ENCODE data around the gene MIF.

The MIF gene

DNA sequence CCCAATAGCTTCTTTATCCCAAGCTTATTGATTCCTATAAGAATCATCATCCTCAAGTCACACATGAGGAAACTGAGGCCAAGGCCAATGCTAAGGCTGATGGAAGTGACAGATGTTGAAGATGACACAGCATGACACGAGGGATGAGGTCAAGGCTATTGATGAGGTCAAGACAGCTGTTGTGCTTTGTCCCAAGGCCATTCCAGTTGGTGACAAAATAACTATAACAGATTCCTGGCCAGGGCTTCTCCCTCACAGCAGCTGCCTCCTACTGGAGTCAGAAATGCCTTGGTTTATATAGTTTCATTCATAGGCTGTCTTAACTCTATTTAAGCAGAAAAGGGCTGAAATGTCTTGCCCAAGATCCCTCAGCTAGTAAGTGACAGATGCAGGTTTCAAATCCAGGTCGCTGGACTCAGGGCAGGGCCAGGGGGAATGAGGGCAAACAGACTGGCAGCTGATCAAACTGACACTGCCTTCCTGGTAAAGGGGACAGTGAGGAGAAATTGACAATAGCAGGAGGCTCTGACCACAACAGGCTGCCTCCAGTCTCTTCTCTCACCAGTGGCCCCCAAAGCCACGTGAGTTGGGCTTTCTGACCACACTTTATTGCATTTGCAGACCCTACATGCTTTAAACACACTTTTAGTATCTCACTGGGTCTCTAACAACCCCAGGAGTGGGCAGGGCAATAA is 16.5 kb downstream of the MIF start:
- no peak for TF ChIP-seq CTCF (IDR thresholded peaks at IDR 0.05)

- no peak for TF ChIP-seq CTCF (IDR thresholded peaks at IDR 0.05)
Measured at GRCh38 chr22:23911318-23911980, 17.3 kb downstream of the MIF start.

DNA sequence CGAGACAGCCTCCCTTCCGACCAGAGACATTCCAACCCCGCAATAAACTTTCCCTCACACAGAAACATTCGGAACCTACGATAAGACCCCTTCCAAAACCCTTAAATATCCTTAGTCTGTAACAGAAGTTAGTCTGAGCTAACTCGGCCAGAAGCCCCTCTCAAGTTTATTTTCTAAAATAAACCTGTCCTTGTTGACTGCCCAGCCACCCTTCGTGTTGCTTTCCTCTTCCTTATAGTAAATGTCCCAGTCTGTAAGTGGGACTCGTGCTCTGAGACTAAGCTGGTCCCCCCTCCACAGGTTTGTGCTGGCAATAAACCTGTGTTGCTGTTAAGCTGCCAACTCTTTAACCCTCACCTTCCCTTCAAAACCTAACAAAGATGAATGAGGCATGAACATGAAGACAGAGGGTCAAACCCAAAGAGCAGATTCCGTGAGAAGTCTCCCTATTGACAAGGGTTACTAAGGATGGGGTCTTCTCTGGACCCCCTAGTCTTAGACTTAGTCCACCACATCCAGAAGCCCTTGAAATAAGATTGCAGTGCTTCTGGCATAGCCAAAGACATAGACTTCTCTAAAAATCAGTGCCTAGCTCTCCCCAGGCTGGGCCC is 18.2 kb downstream of the MIF start:
- TF ChIP-seq CTCF (IDR thresholded peaks at IDR 0.05) = no peak

DNA sequence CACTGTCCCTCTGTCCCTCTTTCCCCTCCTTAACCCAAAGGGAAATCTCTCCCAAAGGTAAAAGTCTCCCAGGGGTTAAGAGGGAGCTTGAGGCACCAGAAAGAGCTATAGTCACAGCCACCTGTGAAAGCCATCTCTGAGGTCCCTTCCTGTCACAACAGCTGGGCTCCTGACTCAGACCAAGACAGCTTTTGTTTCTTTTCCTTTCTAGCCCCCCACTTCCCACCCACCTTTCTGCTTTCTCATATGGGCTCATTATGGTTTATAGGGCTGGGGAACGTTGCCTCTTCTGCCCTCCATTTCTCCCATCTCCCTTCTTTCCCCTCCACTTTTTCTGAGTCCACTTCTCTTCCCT is 19.1 kb downstream of the MIF start:
- no peak for TF ChIP-seq CTCF (IDR thresholded peaks at IDR 0.05)

GRCh38 chr22:23913661-23914353 is 19.6 kb downstream of the MIF start:
- no peak for TF ChIP-seq CTCF (IDR thresholded peaks at IDR 0.05)

DNA sequence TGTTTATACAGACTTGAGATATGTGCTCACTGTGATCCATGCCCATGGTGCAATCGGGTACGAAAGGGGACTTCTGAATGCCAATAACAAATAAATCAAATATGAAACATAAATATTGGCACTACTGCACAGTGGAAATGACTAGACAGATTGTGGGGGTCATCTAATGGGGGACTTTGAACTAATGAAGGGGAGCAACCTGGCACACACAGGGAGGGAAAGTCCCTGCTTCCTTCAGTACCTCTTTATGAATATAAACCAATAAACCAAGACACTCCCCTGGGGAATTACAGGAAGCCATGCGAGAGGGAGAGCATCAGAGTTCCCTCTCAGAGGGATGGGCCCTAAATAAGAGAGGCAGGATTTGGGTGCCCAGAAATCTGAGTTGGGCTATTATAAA is 21.1 kb downstream of the MIF start:
- no peak for TF ChIP-seq CTCF (IDR thresholded peaks at IDR 0.05)

DNA sequence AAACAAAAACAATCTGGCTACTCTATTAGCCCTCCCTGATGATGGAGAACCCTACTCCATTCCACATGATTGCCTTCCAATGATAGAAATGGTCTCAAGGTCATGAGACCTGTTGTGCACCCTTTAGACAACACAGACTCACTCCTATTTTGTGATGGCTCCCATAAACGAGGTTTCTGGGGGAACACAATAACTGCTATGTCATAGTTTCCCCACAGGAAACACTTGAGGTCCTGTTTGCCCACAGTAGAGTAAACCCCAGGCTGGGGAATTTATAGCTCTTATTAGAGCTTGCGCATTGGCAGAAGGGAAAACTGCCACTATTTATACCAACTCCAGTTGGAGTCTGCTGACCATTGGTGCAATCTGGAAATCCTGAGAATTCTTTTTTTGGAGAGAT is 28.7 kb downstream of the MIF start:
- TF ChIP-seq CTCF (IDR thresholded peaks at IDR 0.05) = no peak
